Loucy (cell line): ENCODE data around the gene MRPL45.
"Not testable (repeated sequence)": the region's sequence is repeated elsewhere in the genome, so short reads cannot be mapped to it uniquely, and the experiment has no call there.

Experiments used
- H2AFZ ChIP-seq: fragments of 200-600 bp; sonication (generic); 2 replicates; pipeline ENCODE4 v1.6.0; 2016; ENCODE audit warnings: antibody characterized with exemption, mild to moderate bottlenecking, low read length, moderate library complexity
- H3F3A ChIP-seq: fragments of 200-600 bp; 2 replicates; pipeline ENCODE4 v1.6.0; 2016; ENCODE audit warnings: antibody characterized with exemption, low read depth, mild to moderate bottlenecking
- H3K27me3 ChIP-seq: fragments of 200-600 bp; sonication (generic); 2 replicates; pipeline ENCODE4 v1.6.1; 2014; ENCODE audit warnings: low read length, mild to moderate bottlenecking; ENCODE audit not compliant: insufficient read depth, poor library complexity, severe bottlenecking
- H3K36me3 ChIP-seq: fragments of 200-600 bp; sonication (generic); 2 replicates; pipeline ENCODE4 v1.6.1; 2016; ENCODE audit warnings: low read length; ENCODE audit not compliant: insufficient read depth
- H3K4me1 ChIP-seq: fragments of 200-600 bp; sonication (generic); 2 replicates; pipeline ENCODE4 v1.5.1; 2014; ENCODE audit warnings: low read length, mild to moderate bottlenecking; ENCODE audit not compliant: insufficient read depth, poor library complexity, severe bottlenecking
- H3K4me2 ChIP-seq: fragments of 200-600 bp; sonication (generic); 2 replicates; pipeline ENCODE4 v1.6.0; 2014; ENCODE audit warnings: antibody characterized with exemption, low read length, low read depth, mild to moderate bottlenecking; ENCODE audit not compliant: poor library complexity, severe bottlenecking
- H3K4me3 ChIP-seq: fragments of 200-600 bp; sonication (generic); 2 replicates; pipeline ENCODE4 v1.5.1; 2014; ENCODE audit warnings: low read length, mild to moderate bottlenecking, mixed read lengths; ENCODE audit not compliant: poor library complexity, severe bottlenecking
- H3K79me2 ChIP-seq: fragments of 200-600 bp; sonication (generic); 2 replicates; pipeline ENCODE4 v1.6.1; 2014; ENCODE audit warnings: low read length; ENCODE audit not compliant: insufficient read depth
- H3K9ac ChIP-seq: fragments of 200-600 bp; sonication (generic); 2 replicates; pipeline ENCODE4 v1.6.0; 2014; ENCODE audit warnings: mild to moderate bottlenecking, low read depth, low read length, moderate library complexity; ENCODE audit not compliant: poor library complexity, severe bottlenecking
- H3K9me2 ChIP-seq: fragments of 200-600 bp; sonication (generic); replicated peaks from 2 replicates; pipeline ENCODE4 v1.6.1; 2016; ENCODE audit warnings: low read depth, low read length, mixed read lengths
- H3K9me3 ChIP-seq: fragments of 200-600 bp; sonication (generic); 2 replicates; pipeline ENCODE4 v1.6.1; 2014; ENCODE audit warnings: mild to moderate bottlenecking, antibody characterized with exemption, low read length, low read depth; ENCODE audit not compliant: insufficient read depth
- H4K20me1 ChIP-seq: fragments of 200-600 bp; sonication (generic); 2 replicates; pipeline ENCODE4 v1.6.0; 2014; ENCODE audit warnings: antibody characterized with exemption, low read length, mild to moderate bottlenecking; ENCODE audit not compliant: insufficient read depth, poor library complexity, severe bottlenecking
- EZH2phosphoT487 ChIP-seq: fragments of 200-600 bp; IDR thresholded peaks from 2 replicates; pipeline ENCODE4 v1.6.1; 2018; ENCODE audit warnings: antibody characterized with exemption, mild to moderate bottlenecking, moderate library complexity, borderline replicate concordance
- TF ChIP-seq, protein P1 (sequence below): fragments of 200-600 bp; sonication (generic); conservative IDR thresholded peaks from 2 replicates; pipeline ENCODE4 v1.5.1; 2014; ENCODE audit warnings: mild to moderate bottlenecking, antibody characterized with exemption, low read length

The MRPL45 gene

DNA sequence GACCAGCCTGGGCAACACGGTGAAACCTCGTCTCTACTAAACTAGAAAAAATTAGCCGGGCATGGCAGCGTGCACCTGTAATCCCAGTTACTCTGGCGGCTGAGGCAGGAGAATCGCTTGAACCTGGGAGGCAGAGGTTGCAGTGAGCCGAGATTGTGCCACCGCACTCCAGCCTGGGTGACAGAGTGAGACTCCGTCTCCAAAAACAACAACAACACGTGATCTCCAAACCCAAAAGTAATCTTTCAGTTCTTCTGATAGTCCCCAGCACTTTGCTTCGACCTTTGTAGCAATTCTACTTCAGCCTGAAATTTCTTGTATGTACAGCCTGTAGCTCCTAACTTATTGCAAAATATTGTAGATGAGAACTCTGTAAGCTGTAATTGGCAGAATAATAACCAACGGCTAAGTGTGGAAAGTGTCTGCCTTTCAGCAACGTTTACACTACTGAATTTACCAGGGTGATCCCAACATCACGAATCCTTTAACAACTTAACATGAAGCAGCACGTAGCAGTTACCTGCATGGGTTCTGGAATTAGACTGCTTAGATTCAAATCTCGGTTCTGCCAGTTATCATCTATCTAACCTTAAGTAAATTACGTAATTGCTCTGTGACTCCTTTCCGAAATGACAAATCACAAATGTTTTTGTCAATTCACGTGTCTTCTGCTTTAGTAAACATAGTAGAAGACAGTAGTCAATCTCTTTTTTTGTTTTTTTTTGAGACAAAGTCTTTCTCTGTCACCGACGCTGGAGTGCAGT is 1.2 kb upstream of the MRPL45 start:
- not testable (repeated sequence) for H2AFZ ChIP-seq

DNA sequence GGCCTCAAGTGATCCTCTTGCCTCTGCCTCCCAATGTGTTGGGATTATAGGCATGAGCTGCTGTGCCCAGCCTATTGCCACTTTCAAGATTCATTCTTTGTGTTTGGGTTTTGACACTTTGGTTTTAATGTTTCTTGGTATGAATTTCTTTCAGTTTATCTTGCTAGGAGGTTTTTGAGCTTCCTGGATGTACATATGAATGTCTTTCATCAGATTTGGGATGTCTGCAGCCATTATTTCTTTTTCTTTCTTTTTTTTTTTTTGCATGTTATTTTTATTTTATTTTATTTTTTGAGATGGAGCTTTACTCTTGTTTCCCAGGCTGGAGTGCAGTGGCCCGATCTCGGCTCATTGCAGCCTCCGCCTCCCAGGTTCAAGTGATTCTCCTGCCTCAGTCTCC is 18.5 kb downstream of the MRPL45 start:
- Histone ChIP-seq H3K79me2 (no peaks in the 10 kb centered on the region), H3F3A (no peaks in the 10 kb centered on the region), H2AFZ (no peak overlapping the region), H3K9me3 (no peaks in the 10 kb centered on the region), H3K4me3 (no peak overlapping the region), H3K27me3 (no peaks in the 10 kb centered on the region), H3K9ac (no peak overlapping the region), H4K20me1 (no peaks in the 10 kb centered on the region), H3K4me1 (no peaks in the 10 kb centered on the region), H3K36me3 (peaks cover under 1% of the 10 kb centered on the region; the same call in 1 of the 2 replicates), H3K9me2 (no peaks in the 10 kb centered on the region), H3K4me2 (no peak overlapping the region)
- no peak for TF ChIP-seq EZH2phosphoT487
- TF ChIP-seq, protein P1, sequence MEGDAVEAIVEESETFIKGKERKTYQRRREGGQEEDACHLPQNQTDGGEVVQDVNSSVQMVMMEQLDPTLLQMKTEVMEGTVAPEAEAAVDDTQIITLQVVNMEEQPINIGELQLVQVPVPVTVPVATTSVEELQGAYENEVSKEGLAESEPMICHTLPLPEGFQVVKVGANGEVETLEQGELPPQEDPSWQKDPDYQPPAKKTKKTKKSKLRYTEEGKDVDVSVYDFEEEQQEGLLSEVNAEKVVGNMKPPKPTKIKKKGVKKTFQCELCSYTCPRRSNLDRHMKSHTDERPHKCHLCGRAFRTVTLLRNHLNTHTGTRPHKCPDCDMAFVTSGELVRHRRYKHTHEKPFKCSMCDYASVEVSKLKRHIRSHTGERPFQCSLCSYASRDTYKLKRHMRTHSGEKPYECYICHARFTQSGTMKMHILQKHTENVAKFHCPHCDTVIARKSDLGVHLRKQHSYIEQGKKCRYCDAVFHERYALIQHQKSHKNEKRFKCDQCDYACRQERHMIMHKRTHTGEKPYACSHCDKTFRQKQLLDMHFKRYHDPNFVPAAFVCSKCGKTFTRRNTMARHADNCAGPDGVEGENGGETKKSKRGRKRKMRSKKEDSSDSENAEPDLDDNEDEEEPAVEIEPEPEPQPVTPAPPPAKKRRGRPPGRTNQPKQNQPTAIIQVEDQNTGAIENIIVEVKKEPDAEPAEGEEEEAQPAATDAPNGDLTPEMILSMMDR: no peak

More for the DNA sequence above, 1.2 kb upstream of the MRPL45 start:
- H3F3A ChIP-seq, H3K36me3 ChIP-seq, H3K27me3 ChIP-seq, H3K79me2 ChIP-seq, H3K4me3 ChIP-seq, H3K9ac ChIP-seq, H3K4me1 ChIP-seq, H4K20me1 ChIP-seq, H3K9me3 ChIP-seq, H3K9me2 ChIP-seq: not testable (repeated sequence)
- peak overlapping the region; percentile 40 for H3K4me2 ChIP-seq

DNA sequence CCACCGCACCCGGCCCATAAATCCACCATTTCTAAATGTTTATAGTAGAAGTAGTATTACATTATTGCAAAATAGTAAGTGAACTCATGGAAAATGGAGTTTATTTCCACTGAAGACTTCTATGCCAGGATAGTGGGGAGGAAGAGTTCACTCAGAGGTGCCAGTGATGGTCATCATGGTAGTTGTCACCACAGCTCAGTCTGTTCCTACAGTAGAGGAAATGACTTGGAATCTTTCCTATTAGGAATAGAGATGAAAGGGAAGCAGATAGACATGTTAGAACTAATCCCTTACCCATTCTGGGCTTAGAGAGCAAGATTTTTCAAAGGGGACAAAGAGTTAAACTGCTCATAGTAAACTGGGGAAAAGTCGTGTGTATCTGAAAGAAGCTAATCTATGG is 20.1 kb downstream of the MRPL45 start:
- H3F3A ChIP-seq: no peaks in the 10 kb centered on the region
- H3K4me3 ChIP-seq: no peak overlapping the region
- H3K9me2 ChIP-seq: no peaks in the 10 kb centered on the region
- H3K9me3 ChIP-seq: no peaks in the 10 kb centered on the region
- H3K4me1 ChIP-seq: no peaks in the 10 kb centered on the region
- no peaks in the 10 kb centered on the region for H4K20me1 ChIP-seq
- no peaks in the 10 kb centered on the region for H3K79me2 ChIP-seq
- TF ChIP-seq EZH2phosphoT487: no peak
- TF ChIP-seq, protein P1: no peak
- H3K36me3 ChIP-seq: peaks cover 4% of the 10 kb centered on the region; the same call in 1 of the 2 replicates
- H3K4me2 ChIP-seq: no peak overlapping the region
- H3K9ac ChIP-seq: no peak overlapping the region
- no peak overlapping the region for H2AFZ ChIP-seq
- H3K27me3 ChIP-seq: no peaks in the 10 kb centered on the region

DNA sequence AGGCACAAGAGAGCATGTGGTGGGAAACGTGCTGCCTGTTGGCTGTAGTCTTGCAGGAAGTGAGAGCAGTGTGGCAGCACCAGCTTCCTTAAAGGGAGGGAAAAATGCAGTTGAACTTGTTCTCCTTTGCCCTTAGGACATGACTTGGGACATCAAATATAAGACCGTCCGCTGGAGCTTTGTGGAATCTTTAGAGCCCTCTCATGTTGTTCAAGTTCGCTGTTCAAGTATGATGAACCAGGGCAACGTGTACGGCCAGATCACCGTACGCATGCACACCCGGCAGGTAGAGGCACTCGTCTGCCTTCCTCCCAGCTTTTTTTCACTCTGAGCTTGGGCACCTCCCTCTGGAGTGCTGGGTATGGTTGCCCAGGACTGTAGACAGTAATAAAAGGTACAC is 23.5 kb downstream of the MRPL45 start:
- Histone ChIP-seq H3K27me3 (no peaks in the 10 kb centered on the region), H2AFZ (no peak overlapping the region), H3K9me3 (no peaks in the 10 kb centered on the region), H3K9me2 (no peaks in the 10 kb centered on the region), H3K9ac (no peak overlapping the region), H4K20me1 (no peaks in the 10 kb centered on the region), H3K4me3 (no peak overlapping the region), H3K79me2 (no peaks in the 10 kb centered on the region), H3K36me3 (peaks cover 13% of the 10 kb centered on the region; the same call in 1 of the 2 replicates), H3K4me1 (peaks cover 8% of the 10 kb centered on the region), H3K4me2 (no peak overlapping the region), H3F3A (no peaks in the 10 kb centered on the region)
- TF ChIP-seq, protein P1: no peak
- no peak for TF ChIP-seq EZH2phosphoT487
